Epidermal melanocyte (primary cell): ENCODE data around the gene MPC1.

Experiments
- DNase-seq: peaks from one replicate; pipeline ENCODE4 v3.0.0; 2011; ENCODE audit warnings: low spot score; ENCODE audit not compliant: insufficient read length

Gene MPC1

GRCh38 chr6:166318227-166318626, 64.5 kb downstream of the MPC1 start:
- no peak for DNase-seq

- DNase-seq = no peak
These were observed 65.2 kb downstream of the MPC1 start for GRCh38 chr6:166317261-166318212.

GRCh38 chr6:166315436-166315835, 67.3 kb downstream of the MPC1 start:
- DNase-seq = no peak
